CD4-positive, alpha-beta T cell treated with Interleukin-17A for 4 hours (primary cell): ENCODE data around the gene KDM4D.
A peak's percentile ranks its signal among the peaks of the same experiment; 100 is the strongest.
"Not testable (repeated sequence)": the region's sequence is repeated elsewhere in the genome, so short reads cannot be mapped to it uniquely, and the experiment has no call there.

Experiments used
- DNase-seq: peaks from one replicate; pipeline ENCODE4 v3.0.0-alpha.2; 2020; ENCODE audit warnings: mixed read lengths

The KDM4D gene

GRCh38 chr11:94973099-94973968, at the start of gene KDM4D, which contains the start of gene CWC15:
TSS of gene KDM4D (plus strand) at chr11:94973709. CDS start at chr11:94997373, 23,664 bp downstream.
TSS of gene CWC15 (minus strand) at chr11:94973556. CDS start at chr11:94972185, 1,371 bp downstream.
- DNase-seq: peak; percentile 95

- no peak for DNase-seq
Measured at GRCh38 chr11:94924171-94924572, 49.3 kb upstream of the KDM4D start.

DNA sequence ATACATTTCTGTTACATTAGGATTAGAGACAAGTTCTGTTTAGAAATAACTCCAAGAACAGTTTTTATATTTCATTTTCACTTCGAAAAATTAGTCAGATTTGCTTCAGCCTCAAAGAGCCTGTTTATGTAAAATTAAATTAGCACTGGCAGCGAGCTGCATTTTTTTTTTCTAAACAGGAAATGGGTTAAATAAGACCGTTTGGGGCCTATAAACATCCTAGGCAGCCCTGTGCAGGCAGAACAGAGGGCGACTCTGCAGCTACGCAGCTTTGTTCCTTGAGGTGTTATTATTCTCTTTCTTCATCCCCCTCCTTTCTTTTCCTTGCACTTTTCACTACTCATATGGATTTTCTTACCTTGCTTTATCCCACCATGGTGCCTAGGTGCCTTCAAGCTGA, 48.9 kb upstream of the KDM4D start:
- DNase-seq: peak; percentile 43

DNA sequence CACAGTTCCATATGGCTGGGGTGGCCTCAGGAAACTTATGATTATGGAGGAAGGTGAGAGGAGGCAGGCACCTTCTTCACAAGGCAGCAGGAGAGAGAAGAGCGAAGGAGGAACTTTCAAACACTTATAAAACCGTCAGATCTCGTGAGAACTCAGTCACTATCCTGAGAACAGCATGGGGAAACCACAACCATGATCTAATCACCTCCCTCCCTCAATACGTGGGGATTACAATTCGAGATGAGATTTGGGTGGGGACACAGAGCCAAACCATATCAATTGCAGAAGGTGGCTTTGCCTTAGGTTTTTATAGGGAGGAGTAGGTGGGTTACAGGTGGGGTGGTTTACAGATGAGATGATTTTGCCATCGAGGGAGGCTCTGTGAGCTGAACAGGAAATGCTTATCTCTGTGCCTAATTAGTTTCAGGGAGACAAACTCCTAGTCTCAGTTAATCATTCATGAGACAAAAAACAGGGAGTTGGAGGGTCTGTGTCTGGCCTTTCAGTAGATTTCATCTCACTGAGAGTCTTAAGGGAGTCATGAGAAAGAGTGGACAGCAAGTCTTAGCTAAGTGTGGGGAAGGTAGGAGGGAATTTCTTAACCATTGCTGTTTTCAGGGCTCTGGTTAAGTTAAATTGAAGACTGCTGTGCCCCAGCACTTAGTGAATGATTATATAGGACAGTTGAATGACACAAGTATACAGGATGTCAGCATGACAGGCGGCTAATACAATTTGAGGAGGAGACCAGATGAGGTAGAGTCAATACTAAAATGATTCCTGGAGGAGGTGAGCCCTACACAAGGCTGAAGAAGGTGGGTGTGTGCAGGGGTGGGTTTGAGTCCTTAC, 47.9 kb upstream of the KDM4D start:
- no peak for DNase-seq

DNA sequence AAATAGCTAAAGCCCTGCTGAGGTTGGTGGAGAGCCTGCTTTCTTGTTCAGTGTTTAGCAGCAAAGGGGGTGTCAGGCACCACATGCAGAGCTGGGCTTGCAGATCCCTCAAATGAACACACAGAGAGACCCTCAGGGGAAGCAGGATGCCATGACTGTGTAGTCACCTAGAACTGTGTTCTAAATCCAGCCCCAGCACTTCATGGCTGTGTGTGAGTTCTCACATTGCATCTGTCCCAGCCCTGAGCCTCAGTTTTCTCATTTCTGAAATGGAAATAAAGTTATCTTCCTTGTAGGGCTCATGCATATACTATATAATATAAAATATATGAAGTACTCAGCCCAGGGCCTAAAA, 47.3 kb upstream of the KDM4D start:
- DNase-seq: no peak

DNA sequence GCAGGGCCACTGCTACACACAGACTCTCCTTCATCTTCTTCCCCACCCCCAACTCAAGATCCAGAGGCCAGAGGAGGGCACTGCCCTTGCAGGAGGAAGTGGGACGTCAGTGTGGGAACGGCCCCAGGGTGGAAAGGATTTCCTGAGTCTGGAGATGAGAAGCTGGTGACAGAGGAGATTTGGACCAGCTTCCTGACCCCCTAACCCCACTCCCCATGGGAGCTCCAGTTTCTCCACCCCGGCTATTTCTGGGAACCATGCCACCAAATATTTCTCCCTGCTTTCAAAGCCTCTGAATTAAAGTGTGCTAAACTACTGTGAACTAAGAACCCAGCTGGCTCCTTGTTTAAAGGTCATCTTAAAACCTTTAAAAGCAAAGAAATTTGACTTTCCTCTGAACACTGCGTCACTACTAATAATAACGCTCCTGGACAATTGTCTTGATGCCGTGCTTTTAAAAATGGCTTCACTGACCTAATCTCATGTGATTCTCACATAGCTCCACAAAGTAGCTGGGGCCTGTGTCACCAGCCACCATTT, 46.7 kb upstream of the KDM4D start:
- DNase-seq: no peak

DNA sequence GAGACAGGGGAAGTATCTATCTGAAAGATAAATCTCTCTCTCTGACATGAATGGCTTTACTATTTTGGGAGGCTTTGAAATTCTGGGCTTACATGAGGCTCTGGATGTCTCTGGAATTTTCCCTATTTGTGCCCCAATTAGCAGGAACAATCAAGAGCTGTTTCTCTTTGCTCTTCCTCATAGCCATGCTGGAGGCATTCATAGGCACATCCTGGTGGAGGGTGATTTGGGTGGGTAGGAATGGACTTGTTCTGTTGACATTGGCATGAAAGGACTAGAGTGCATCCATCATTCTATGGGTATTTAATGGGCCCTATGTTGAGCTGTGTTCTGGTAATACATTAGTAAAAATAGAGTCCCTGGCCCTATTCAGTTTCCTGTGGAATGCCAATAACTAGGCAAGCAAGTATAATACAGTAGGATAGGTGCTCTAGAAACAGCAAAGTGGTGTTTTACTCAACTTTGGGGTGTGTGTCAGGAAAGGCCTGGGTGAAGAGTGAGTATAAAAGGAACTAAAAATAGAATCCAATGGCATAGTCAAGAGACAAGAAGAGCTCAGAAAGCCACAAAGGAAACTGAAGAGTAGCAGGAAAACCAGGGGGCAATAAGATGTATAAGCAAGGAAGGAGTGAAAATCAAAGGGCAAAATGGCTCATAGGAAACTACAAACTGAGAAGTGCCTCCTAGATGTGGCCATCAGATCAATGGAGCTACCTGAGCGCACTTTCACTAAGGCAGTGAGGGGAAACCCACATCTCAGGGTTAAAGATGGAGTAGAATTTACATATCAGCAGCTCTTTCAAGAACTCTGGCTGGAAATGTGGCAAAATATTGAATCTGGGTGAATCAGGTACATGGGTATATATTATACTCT, 45.2 kb upstream of the KDM4D start:
- no peak for DNase-seq

DNA sequence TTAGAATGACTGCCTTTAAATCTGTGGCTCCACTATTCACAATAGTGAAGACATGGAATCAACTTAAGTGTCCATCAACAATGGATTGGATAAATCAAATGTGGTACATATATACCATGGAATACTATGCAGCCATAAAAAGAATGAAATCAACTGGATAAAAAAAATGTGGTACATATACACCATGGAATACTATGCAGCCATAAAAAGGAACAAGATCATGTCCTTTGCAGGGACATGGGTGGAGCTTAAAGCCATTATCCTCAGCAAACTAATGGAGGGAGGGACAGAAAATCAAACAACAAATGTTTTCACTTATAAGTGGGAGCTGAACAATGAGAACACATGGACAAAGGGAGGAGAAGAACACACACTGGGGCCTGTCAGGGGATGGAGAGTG, 41.4 kb upstream of the KDM4D start:
- not testable (repeated sequence) for DNase-seq

DNA sequence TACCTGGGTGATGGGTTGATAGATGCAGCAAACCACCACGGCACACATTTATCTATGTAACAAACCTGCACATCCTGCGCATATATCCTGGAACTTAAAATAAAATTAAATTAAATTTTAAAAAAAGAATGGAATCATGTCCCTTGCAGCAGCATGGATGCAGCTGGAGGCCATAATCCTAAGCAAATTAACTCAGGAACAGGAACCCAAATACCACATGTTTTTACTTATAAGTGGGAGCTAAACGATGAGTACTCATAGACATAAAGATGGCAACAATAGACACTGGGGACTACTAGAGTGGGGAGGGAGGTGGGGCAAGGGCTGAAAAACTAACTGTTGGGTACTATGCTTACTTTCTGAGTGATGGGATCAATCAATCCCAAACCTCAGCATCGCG, 41.0 kb upstream of the KDM4D start:
- no peak for DNase-seq

DNA sequence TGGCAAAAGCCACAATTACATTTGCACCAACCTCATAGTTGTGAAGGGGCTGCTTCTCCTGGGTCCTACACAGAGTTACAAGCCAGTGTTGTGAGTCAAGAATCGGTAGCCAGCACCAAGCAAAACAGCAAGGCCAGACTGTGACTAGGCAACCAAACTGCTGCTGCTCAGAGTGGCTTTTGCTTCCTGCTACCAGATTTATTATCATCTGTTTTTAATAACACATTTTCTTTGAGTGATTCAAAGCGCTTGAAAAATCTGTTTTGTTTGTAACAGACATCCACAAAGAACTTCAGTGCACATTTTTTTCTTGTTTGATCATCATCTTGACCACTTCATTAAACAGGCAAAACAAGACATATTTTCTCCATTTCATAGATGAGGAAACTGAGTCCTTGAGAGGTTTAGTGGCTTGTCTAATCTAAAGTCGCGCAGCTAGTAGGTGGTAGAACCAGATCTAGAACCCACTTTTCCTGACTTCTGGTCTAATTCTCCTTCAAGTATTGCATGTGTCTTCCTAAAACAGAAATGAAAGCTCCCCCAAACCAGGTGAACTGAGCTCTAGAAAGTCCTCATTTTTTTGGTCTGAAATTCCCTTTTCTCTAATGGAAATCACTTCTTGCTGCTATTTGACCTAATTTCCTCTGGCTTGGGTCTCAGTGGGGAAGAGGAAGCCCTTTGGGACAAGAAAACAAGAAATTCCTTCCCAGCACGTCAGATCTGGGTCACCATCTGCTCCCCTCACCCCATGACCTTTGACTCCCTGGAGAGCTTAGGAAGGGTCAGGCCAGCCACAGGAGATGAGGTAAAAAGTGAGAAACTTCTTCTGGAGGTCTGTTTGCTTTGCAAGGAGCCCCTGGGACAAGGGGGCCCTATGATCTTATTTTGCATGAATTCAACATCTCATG, 40.0 kb upstream of the KDM4D start:
- no peak for DNase-seq

GRCh38 chr11:94934362-94934761, 39.1 kb upstream of the KDM4D start:
- DNase-seq: no peak

GRCh38 chr11:94934846-94935245, 38.7 kb upstream of the KDM4D start:
- no peak for DNase-seq

GRCh38 chr11:94938095-94939055, 35.1 kb upstream of the KDM4D start:
- no peak for DNase-seq

DNA sequence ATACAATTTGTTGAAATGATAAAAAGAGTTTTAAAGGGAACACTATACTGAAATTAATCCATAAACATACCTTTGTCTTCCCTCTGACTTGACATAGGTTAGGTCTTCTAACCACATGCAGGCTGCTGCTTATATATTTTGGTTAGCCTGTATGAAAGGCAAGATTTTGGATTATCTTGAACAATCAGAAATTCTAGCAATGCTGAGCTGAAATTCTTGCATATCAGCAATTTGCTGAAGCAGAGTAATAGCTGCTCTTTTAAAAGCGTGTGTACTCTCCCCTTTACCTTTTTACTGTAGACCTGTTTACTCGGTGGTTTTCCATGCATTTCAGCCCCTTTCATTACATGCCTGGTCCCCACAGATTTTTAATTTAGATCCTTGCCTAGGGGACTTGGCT, 34.2 kb upstream of the KDM4D start:
- DNase-seq: no peak

- no peak for DNase-seq
Measured at GRCh38 chr11:94941131-94941530, 32.4 kb upstream of the KDM4D start.

GRCh38 chr11:94946812-94947211, 26.7 kb upstream of the KDM4D start:
- no peak for DNase-seq

GRCh38 chr11:94948070-94948617, 25.4 kb upstream of the KDM4D start:
- DNase-seq: no peak

- DNase-seq: no peak
Measured at GRCh38 chr11:94954753-94955152, 18.8 kb upstream of the KDM4D start.

DNA sequence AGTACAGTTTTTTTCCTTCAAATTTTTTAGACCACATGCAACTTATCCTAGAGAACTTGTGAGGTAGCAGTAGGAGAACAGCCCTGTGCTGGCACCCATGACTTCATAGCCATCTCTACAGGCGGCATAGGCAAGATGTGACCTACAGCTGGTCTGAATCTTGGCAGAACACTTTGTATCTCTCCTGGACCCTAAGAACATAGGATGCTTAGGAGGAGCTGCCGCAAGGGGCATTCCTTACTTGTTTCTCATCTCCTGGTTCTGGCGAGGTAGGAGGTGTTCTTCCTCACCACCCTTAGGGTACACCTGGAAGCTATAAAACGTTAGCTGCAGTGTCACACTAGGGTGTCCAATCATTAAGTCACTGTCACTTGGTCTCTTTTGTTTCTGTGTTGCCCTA, 16.5 kb upstream of the KDM4D start:
- DNase-seq: no peak

DNA sequence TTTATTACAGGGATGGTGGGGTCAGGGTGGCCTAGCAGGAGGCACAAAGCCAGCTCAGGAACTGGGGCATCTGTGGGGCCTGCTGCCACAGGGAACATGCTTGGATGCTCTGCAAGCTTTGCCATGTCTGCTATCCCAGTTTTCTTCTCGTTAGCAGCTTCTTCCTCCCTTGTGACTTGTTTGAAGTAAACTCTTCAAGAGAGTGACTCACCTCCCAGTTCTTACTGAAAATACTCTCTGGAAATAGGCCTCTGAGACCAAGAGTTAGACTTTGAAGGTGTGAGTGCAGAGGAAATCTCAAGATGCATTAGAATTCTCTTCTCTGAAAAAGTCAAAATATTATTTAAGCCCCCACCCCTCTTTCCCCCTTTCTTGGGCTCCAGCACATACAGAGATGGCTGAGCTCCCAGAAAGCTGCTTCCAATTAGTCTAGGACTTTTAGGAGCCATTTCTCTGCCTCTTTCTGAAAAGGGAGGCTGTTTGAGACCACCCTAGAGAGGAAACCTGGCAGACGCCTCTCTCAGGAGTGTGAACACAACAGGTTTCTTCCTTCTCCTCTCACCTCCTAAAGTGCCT, 15.3 kb upstream of the KDM4D start:
- DNase-seq: no peak
